Nephron progenitor cell (in vitro differentiated cells): ENCODE results near the gene STK38L.

ENCODE experiments used
- DNase-seq: peaks from one replicate; pipeline ENCODE4 v3.0.0; 2021
- H3K27ac Mint-ChIP-seq: 2 replicates; pipeline ENCODE4 v1.8.0; 2021; ENCODE audit warnings: mild to moderate bottlenecking, moderate library complexity, mixed read lengths
- H3K27me3 Mint-ChIP-seq: 2 replicates; pipeline ENCODE4 v1.8.0; 2021; ENCODE audit warnings: mild to moderate bottlenecking, low read depth, mixed read lengths; ENCODE audit not compliant: poor library complexity
- H3K36me3 Mint-ChIP-seq: 2 replicates; pipeline ENCODE4 v1.8.0; 2021; ENCODE audit warnings: low read depth, mixed read lengths
- H3K4me1 Mint-ChIP-seq: 2 replicates; pipeline ENCODE4 v1.8.0; 2021; ENCODE audit warnings: mixed read lengths
- H3K4me3 Mint-ChIP-seq: 2 replicates; pipeline ENCODE4 v1.8.0; 2021; ENCODE audit warnings: mild to moderate bottlenecking, moderate library complexity, mixed read lengths
- H3K9me3 Mint-ChIP-seq: 2 replicates; pipeline ENCODE4 v1.8.0; 2021; ENCODE audit warnings: mild to moderate bottlenecking, moderate library complexity, mixed read lengths
- TF ChIP-seq, protein P1 (sequence below): fragments of 200-600 bp; sonication (generic); IDR thresholded peaks from 2 replicates; pipeline ENCODE4 v1.5.0; 2021; ENCODE audit warnings: antibody characterized with exemption

STK38L gene

DNA sequence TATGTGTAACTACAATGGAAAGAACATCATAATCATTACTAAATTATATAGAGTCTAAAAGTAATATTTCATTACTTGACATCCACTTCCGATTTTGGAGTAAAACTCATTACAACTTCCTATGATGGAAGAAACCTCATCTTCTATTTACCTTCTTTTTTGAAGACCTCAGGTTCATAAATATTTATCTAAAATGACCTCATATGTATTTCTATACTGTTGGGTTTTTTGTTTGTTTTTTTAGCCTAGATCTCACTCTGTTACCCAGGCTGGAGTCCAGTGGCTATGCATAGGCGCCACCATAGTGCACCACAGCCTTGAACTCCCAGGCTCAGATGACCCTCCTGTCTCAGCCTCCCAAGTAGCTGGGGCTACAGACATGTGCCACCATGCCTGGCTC lies 48.6 kb downstream of the STK38L start:
- H3K4me3 Mint-ChIP-seq = no peak overlapping the region
- H3K4me1 Mint-ChIP-seq = peaks cover 21% of the 10 kb centered on the region
- peaks cover 3% of the 10 kb centered on the region for H3K27me3 Mint-ChIP-seq
- TF ChIP-seq, protein P1, sequence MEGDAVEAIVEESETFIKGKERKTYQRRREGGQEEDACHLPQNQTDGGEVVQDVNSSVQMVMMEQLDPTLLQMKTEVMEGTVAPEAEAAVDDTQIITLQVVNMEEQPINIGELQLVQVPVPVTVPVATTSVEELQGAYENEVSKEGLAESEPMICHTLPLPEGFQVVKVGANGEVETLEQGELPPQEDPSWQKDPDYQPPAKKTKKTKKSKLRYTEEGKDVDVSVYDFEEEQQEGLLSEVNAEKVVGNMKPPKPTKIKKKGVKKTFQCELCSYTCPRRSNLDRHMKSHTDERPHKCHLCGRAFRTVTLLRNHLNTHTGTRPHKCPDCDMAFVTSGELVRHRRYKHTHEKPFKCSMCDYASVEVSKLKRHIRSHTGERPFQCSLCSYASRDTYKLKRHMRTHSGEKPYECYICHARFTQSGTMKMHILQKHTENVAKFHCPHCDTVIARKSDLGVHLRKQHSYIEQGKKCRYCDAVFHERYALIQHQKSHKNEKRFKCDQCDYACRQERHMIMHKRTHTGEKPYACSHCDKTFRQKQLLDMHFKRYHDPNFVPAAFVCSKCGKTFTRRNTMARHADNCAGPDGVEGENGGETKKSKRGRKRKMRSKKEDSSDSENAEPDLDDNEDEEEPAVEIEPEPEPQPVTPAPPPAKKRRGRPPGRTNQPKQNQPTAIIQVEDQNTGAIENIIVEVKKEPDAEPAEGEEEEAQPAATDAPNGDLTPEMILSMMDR = no peak
- no peak for DNase-seq
- H3K27ac Mint-ChIP-seq = no peak overlapping the region
- peaks cover 8% of the 10 kb centered on the region for H3K36me3 Mint-ChIP-seq
- no peaks in the 10 kb centered on the region for H3K9me3 Mint-ChIP-seq

DNA sequence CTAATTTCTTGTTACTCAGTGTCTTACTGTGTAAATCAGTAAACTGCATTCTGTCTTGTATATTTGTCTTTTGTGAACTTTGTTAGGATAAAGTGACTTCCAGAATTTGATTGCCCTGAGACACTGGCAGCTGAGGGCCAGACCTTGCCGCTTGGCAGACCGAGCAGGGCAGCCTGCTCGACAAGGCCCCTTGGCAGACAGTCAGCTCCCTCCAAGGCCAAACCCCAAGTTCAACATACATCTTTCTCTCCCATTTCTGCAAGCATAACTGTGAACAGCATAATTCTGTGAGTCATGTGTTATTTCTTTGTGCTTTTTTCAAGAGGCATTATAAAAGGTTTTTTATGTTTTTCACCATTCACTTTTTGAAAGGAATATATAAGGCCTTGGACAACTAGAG lies 49.4 kb downstream of the STK38L start:
- H3K4me3 Mint-ChIP-seq = no peak overlapping the region
- DNase-seq = no peak
- peak overlapping the region; percentile 5 for H3K27ac Mint-ChIP-seq
- H3K9me3 Mint-ChIP-seq = peaks cover 3% of the 10 kb centered on the region
- H3K4me1 Mint-ChIP-seq = peaks cover 24% of the 10 kb centered on the region
- TF ChIP-seq, protein P1 = no peak
- H3K27me3 Mint-ChIP-seq = peaks cover 3% of the 10 kb centered on the region
- peaks cover 15% of the 10 kb centered on the region for H3K36me3 Mint-ChIP-seq

DNA sequence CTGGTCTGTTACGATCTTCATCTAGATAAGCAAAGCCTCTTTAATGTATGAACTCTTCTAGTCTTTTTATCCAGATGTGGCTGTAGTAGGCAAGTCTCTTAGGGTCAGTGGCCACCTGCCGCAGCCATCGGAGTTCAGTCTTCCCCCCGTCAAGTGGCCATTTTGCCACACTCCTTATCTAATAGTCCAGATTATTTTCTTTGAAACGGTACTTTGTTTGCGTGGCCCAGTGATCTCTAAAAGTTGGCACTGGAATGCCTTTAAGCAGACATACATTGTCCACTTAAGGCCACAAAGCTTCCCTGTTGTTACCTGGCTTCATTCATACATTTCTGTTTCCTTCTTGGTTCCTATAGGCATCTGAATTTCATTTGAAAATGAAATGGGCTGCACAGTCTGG lies 52.6 kb downstream of the STK38L start:
- Mint-ChIP-seq H3K9me3 (peaks cover 12% of the 10 kb centered on the region), H3K27ac (no peak overlapping the region), H3K36me3 (peaks cover 41% of the 10 kb centered on the region), H3K27me3 (no peaks in the 10 kb centered on the region), H3K4me3 (no peak overlapping the region), H3K4me1 (peaks cover 5% of the 10 kb centered on the region)
- TF ChIP-seq, protein P1 = no peak
- no peak for DNase-seq

DNA sequence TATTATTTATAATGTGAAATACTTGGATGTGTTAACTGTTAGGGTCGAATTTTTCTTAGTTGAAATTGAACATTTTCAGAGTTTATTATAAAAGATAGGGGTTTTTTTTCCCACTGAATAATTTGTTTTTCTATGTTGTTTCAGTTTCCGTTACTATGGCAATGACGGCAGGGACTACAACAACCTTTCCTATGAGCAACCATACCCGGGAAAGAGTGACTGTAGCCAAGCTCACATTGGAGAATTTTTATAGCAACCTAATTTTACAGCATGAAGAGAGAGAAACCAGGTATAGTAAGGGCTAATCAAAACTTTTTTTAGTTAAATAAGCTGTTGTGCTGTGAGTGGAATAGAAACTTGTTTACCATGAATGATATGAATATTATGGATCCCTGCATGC lies 53.5 kb downstream of the STK38L start:
- H3K27me3 Mint-ChIP-seq = no peaks in the 10 kb centered on the region
- no peak overlapping the region for H3K27ac Mint-ChIP-seq

DNA sequence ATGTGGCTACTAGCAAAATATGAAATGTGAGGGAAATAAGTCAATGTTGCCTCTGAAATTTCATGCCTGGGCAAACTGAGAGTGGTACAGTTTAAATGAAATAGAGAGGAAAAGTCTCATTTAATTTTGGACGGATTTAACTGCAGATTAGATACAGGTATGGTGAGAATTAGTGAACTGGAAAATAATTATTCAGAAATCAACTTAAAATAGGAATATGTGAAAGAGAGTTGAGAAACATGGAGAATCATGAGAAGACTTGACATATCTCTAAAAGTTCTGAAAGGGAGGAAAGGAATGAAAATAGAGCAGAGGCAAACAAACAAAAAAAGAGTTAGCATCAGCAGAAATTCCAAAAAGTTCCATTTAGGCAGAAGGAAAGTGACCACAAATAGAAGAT lies 55.0 kb downstream of the STK38L start:
- Mint-ChIP-seq H3K36me3 (peaks cover 62% of the 10 kb centered on the region), H3K9me3 (peaks cover 12% of the 10 kb centered on the region), H3K27ac (no peak overlapping the region), H3K4me1 (peaks cover 5% of the 10 kb centered on the region), H3K4me3 (no peak overlapping the region), H3K27me3 (no peaks in the 10 kb centered on the region)
- no peak for DNase-seq
- TF ChIP-seq, protein P1 = no peak

More for the DNA sequence above, 53.5 kb downstream of the STK38L start:
- DNase-seq = no peak
- H3K9me3 Mint-ChIP-seq = peaks cover 12% of the 10 kb centered on the region
- peaks cover 5% of the 10 kb centered on the region for H3K4me1 Mint-ChIP-seq
- H3K4me3 Mint-ChIP-seq = no peak overlapping the region
- TF ChIP-seq, protein P1 = no peak
- H3K36me3 Mint-ChIP-seq = peaks cover 50% of the 10 kb centered on the region

DNA sequence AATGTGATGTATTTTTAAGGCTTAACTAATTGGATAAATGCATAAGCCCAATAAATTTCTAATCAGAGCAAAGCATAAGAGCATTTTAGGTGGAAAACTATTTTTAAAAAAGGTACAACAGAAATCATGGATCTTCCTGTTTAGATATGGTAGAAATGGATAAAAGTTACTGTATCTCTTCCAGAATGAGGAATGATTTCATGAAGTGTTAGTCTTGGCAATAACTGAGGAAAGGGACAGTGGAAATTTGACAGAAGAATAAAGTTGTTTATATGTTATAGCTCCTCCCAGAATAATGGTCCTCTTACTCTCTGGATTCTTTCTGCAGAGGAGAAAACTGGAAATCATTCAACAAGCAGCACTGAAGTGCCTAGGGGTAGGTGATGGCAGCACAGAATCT lies 56.1 kb downstream of the STK38L start:
- peaks cover 12% of the 10 kb centered on the region for H3K9me3 Mint-ChIP-seq
- peaks cover 5% of the 10 kb centered on the region for H3K4me1 Mint-ChIP-seq
- H3K36me3 Mint-ChIP-seq = peaks cover 58% of the 10 kb centered on the region
- H3K27ac Mint-ChIP-seq = no peak overlapping the region
- TF ChIP-seq, protein P1 = no peak
- no peak for DNase-seq
- no peak overlapping the region for H3K4me3 Mint-ChIP-seq
- H3K27me3 Mint-ChIP-seq = no peaks in the 10 kb centered on the region
